ENCODE data around the gene POLN. TPM values are rescaled to one million over a fixed set of nuclear protein-coding genes. Genes with fewer than 3 reads are reported as not detected.

Gene POLN
- 10 to 100 TPM in 1 of 2 donors, 1 to 10 TPM in 1; 3.8 to 15.2 TPM for total RNA-seq

DNA sequence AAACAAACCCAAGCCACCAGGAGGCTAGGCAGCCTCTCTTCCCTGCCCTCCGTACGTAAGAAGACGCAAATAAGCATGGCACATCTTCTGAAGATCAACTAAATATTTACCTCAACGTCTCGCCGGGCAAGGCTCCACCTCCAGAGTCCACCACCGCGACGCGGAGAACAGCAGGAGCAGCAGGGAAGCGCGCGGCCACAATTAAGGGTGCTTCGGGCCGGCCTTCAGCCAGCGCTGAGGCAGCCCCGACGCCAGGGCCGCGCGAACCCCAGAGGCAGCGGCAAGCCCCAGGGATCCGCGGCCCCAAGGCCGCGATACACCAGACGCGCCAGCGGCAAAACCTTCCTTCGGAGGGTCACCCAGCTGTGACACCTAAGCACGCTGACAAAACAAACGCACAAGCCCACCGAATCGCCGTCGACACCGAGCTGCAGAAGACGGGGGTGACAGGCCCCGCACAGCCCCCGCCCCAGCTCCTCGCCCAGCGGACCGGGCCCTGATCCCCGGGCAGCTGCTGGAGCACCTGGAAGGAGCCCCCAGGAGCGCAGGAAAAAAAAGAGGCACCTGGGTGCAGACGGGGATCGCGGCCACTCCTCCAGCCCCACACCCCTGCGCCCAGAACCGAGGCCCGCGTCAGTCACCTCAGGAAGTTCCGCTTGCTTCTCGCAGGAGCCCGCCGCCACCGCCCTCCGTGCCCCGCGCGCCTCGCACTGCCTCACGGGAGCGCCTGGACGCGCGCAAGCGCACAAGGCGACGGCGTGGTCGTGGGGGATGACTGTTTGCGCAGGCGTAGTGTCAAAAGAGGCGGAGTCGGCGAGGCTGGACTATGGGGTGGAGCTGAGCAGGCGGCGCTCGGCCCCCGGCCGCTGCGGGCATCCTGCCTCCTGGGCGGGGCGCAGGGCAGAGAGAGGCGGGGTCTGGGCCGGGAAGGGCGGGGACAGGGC is at the start of gene POLN, which contains the start of gene HAUS3:
POLN (minus strand) TSS at position 712 of the 944 bp plus-strand sequence. CDS start 12,890 bp downstream, outside the sequence.
HAUS3 (minus strand) TSS at position 712 of the 944 bp plus-strand sequence. CDS start 1,175 bp downstream, outside the sequence.
- peak within 1 kb of the TSS; percentile 78 to 81 for H3K27ac ChIP-seq
- peak within 1 kb of the TSS; percentile 76 for H3K4me3 ChIP-seq
- no peaks in the 10 kb centered on the region for H3K27me3 ChIP-seq (replicated peaks; ENCODE audit: insufficient read depth)
- peak; percentile 96 for DNase-seq (ENCODE audit: low spot score)
- intact Hi-C loops (cut with DNase I): loop anchor here (10.0 kb wide), 2 partner anchors 513 to 527 kb away; partner anchors contain the start of genes SLBP and TNIP2
- under 1% methylated on average over 76 of the region's 88 CpGs for WGBS
- no peaks in the 10 kb centered on the region for H3K36me3 ChIP-seq
- TF ChIP-seq POLR2A (IDR thresholded peaks at IDR 0.05): peak; percentile 95
- peak; percentile 100 for TF ChIP-seq POLR2AphosphoS5 (IDR thresholded peaks at IDR 0.05)
- peak in 1 of 4 experiments; percentile 15 for TF ChIP-seq CTCF (IDR thresholded peaks at IDR 0.05)
- H3K9me3 ChIP-seq: no peaks in the 10 kb centered on the region
- H3K4me1 ChIP-seq (replicated peaks): peaks cover 10% of the 10 kb centered on the region

DNA sequence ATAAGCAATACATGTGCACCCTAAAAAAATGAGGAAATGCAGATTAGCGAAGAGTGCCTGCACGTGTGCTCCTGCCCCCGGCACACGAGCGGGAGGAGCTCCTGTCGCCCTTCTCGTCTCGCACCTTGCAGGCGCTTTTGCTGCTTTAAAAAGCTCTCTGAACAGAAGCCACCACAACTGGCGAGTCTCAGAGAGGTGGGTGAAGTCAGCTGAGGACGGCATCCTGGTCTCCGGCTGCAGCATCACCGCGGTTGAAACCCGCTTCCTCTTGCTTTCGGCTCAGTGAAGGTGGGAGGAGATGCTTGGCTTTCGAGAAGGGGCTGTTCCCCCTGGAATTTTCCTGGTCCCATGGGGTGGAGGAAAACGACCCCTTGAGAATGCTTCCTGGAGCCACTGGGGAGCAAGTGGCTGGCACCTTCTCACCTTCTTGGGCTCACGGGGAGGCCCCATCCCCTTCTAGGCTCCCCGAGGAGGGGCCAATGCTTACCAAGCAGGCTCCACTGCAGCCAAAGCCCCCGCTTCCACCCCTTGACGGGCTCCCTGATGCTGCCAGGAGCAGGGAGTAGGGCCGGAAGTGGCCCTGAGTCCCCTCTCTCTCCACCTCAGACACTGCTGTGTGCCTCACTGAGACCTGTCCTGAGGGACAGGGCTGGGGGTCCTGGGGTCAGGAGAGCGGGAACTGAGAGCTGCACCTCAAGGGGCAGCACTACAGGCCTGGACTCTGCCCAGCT is 49.2 kb upstream of the POLN start:
- no peak for TF ChIP-seq POLR2AphosphoS5 (IDR thresholded peaks at IDR 0.05)
- TF ChIP-seq CTCF (IDR thresholded peaks at IDR 0.05): no peak
- TF ChIP-seq POLR2A (IDR thresholded peaks at IDR 0.05): no peak
- intact Hi-C loops (cut with DNase I): no loop called here
- Histone ChIP-seq H3K9me3 (no peaks in the 10 kb centered on the region), H3K4me1 (replicated peaks) (no peaks in the 10 kb centered on the region), H3K36me3 (no peaks in the 10 kb centered on the region), H3K27ac (no peak overlapping the region), H3K27me3 (replicated peaks; ENCODE audit: insufficient read depth) (no peaks in the 10 kb centered on the region), H3K4me3 (no peak overlapping the region)
- no peak for DNase-seq (ENCODE audit: low spot score)
- WGBS: 84% methylated on average over 23 of the region's 24 CpGs

- no peaks in the 10 kb centered on the region for H3K9me3 ChIP-seq
- no peak overlapping the region for H3K27ac ChIP-seq
- DNase-seq (ENCODE audit: low spot score): no peak
- intact Hi-C loops (cut with DNase I): no loop called here
- WGBS: 86% methylated on average over 9 of the region's 9 CpGs
- TF ChIP-seq POLR2AphosphoS5 (IDR thresholded peaks at IDR 0.05) (no peak), CTCF (IDR thresholded peaks at IDR 0.05) (no peak), POLR2A (IDR thresholded peaks at IDR 0.05) (no peak)
- H3K4me3 ChIP-seq: no peak overlapping the region
- no peaks in the 10 kb centered on the region for H3K36me3 ChIP-seq
- H3K4me1 ChIP-seq (replicated peaks): no peaks in the 10 kb centered on the region
- no peaks in the 10 kb centered on the region for H3K27me3 ChIP-seq (replicated peaks; ENCODE audit: insufficient read depth)
Observed at GRCh38 chr4:2290488-2290887, 48.6 kb upstream of the POLN start.

DNA sequence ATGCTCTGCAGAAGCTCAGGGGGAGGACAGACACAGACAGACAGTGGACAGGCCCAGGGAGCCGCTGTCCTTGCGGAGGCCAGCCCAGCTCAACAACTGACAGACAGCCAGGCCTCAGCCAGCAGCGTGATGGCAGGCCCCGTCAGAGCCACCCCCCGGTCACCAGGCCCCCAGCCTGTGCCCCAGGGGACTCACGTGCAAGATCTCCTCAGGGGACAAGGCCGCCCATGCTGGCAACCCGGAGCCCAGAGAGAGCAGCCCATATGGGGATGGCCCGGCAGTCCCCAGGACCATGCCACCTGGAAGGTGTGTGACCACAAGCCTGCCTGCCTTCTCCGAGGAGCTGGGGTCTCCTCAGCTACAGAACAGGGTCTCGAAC is 48.0 kb upstream of the POLN start:
- DNase-seq (ENCODE audit: low spot score): no peak
- no peaks in the 10 kb centered on the region for H3K4me1 ChIP-seq (replicated peaks)
- TF ChIP-seq POLR2A (IDR thresholded peaks at IDR 0.05) (no peak), POLR2AphosphoS5 (IDR thresholded peaks at IDR 0.05) (no peak), CTCF (IDR thresholded peaks at IDR 0.05) (no peak)
- H3K9me3 ChIP-seq: no peaks in the 10 kb centered on the region
- no peaks in the 10 kb centered on the region for H3K36me3 ChIP-seq
- no peaks in the 10 kb centered on the region for H3K27me3 ChIP-seq (replicated peaks; ENCODE audit: insufficient read depth)
- intact Hi-C loops (cut with DNase I): no loop called here
- WGBS: 97% methylated on average over 7 of the region's 11 CpGs
- no peak overlapping the region for H3K27ac ChIP-seq
- no peak overlapping the region for H3K4me3 ChIP-seq
